ENCODE measurements around the gene GNB1L.

Gene GNB1L

DNA sequence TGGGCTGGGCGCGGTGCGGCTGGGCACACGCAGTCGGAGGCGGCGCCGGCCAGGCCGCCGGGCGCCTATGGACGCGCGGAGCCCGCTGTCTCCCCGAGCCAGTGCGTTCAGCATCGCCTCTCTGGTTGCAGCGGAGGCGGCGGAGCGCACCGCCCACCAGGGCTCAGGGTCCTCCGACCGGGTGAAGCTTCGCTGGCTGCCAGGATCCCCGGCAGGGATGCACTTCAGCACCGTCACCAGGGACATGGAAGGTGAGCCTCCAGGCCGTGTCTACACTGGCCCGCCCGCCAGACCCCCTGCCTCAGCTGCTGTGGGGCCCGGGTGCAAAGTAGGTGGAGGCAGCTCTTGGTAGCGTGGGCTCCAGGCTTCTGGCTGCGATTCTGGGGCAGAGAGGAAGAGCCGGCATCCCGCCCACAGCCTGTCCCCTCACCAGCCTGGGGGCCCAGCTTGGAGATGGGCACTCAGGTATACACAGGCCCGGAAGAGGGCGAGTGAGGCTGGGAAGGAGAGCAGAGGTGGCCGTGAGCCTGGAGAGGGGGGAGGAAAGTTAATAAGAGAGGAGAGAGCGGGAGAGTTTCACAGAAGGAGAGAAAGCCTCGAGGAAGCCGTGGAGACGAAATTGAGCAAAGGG lies 95.1 kb downstream of the GNB1L start:
- no peak for DNase-seq

DNA sequence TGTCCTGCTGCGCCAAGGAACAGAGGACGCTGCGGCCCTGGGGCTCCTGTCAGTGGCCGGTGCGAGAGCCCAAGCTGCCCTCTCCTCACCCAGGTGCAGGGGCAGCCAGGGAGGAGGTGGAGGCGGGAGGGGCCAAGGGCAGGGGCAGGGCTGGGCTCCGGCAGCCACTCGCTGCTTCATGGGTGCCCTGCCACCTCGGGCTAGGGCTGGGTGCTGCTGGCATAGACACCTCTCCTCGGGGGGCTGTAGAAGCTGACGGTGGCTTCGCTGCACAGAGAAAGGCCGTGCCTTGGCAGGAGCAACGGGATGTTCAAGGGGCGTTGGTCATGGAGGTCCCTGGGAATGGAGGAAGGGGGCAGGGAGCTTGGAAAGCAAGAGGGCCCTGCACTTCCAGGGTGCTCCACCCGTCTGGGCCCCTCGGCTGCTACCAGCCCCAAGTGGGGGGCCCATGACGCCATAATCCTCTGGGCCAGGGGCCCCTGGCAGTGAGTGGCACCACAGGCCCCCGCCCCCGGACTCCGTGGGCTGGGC lies 95.7 kb downstream of the GNB1L start:
- no peak for DNase-seq

DNA sequence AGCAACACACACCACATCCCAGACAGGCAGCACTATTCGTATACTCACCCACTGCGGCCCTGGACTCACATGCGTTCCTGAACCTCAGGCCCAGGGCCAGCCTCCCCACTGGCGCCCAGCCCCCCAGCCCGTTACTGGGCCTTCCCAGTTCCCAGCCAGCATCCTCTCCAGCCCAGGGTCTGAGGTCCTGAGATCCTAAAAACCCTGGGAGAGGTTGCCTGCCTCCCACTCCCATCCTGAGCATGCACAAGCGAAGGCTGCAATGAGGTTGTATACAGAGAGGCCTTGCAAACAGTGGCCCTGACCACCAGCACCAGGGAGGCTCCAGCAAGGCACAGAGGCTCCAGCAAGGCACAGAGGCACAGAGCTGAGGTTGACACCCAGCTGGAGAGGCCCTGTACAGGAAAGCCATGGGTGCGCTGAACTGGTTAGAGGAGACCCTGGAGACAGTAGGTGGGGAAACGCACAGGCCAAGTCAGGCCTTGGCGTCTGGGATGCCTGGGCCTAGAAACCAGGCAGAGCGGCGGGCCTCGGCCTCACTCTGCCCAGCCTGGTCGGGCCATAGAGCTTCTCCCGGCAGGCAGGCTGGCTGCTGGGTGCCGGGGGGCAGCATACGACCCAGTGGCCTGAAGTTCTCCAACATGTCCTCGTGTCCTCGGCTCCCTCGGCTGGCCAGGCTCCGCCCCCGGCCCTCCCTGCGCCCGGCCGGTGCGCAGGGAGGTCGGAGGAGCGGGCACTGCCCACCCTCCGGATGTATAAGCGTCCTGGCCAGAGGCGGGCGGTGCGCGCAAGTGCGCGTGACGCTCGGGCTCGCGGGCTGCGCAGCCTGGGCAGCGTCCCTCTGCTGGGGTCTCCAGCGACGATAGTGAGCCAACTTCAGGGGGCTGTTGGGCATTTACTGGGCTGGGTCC lies 96.4 kb downstream of the GNB1L start:
- no peak for DNase-seq

DNA sequence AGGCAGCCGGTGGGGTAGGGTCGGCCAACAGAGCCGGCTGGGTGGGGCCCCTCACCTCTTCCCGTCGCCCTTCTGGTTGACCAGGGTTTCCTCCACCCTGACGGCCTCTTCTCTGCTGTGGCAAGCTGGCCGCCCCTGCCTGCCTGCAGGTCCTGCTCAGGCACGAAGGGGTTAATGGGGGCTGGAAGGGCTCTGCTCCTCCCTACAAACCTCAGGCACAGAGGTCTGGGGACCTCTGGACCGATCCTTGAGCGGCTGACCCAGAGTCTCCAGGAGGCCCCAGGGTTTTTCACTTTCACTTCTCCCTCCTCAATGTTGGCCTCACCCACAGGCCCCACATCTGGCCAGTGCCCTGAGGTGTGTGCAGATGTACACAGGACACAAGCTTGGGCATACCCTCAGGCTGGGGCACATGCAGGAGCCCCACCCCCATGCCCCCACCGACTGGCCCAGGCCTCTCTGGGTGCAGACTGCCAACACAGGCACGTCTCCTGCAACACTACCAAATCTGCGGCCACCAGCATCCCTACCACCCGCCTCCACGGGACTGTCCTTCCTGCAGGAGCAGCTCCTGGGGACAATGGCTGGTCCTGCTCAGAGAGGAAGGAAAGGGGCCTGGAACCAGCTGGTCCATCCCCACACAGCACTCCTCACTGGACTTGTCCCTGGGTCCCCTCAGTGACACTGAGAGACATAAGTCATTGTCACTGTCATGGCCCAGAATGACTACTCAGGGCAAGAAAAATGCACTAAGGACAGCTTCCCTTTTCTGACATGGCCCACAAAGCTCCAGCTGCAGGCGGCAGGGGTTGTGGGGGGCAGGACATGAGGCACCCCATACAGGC lies 97.3 kb downstream of the GNB1L start:
- no peak for DNase-seq

DNA sequence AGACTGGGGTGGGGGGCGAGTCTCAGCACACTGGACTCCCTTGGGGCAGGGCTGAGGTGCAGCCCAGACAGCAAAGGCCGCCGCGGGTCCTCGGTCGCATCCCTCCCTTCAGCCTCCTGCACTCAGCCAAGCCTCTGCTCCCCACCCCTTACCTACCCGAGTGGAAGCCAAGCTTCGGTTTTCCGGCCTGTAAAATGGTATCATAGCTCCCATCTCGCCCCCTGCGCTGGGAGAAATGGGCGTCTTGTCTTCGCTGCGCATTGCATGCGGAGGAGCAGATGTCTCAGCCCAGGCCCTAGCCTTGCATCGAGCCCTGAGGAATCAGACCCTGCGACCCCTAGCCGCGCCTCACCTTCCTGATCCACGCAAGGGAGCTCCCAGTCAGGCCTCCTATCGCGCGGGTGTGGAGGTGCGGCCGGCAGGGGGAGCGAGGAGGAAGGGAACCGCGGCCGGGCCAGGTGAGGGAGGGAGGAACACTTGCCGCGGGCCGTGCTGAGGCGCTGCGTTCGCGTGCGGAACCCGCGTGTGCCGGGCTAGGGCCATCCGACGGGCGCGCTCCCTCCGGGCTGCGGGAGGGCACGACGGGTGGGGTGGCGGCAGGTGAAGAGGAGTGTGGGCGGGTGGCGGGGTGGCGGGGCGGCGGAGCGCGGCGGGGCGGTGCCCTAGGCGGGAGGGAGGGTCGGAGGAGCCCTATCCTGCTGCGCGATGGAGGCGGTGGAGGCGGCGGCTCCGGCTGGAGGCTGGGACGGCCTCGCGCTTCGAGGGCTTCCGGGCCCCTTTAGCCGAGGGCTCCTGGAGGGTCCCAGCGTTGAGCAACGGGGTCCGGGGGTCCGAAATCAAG lies 98.2 kb downstream of the GNB1L start:
- DNase-seq: peak; percentile 88

DNA sequence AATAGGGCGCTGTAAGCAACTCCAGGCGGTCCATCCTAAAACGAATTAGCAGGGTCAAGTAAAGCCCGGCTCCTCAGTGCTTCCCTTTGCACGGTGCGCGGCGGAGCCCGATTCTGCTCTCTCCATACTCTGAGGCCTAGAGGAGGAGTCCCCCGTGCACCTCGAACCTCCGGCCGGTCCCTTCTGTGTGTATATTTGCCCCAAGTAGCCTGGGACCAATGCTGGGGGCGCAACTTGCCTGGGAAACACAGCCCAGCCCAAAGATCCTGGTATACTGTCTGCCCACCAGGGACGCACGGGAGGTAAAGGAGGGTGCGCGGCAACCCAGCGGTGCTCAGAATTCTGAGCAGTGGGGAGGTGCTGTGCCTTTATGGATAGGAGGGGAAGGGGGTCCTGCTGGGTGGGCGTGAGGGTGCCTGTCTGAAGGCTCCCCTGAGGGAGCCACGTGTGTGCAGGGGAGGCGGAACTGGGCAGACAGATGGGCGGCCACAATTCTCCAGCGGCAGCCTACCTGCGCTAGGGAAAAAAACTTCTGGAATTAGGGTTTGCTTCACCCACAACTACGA lies 98.9 kb downstream of the GNB1L start:
- DNase-seq: no peak

DNA sequence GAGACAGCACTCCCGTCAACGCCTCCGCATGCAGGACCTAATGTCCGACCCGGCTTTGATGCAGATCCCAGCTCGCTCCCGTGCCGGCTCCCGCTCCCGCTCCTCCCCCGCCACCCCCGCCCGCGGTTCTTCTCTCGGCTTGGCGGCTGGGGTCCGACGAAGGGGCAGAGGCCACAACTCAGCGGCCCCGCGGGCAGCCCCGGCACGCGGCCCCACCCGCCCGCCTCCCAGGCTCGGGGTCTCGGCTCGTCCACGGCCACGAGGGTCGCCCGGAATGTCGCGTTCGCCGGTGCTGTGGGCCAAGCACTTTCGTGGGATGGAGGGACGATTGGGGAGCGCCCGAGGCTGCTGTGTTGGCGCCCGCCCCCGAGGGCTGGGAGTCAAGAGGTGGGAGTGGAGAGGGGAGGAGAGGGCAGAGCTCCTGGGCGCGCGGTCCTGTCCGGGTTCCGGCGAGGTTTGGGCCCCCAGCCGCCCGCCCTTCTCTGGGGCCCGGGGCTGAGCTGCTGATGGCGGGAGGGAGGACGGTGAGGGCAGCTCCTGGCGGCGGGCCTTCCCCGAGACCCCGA lies 99.4 kb downstream of the GNB1L start:
- no peak for DNase-seq

DNA sequence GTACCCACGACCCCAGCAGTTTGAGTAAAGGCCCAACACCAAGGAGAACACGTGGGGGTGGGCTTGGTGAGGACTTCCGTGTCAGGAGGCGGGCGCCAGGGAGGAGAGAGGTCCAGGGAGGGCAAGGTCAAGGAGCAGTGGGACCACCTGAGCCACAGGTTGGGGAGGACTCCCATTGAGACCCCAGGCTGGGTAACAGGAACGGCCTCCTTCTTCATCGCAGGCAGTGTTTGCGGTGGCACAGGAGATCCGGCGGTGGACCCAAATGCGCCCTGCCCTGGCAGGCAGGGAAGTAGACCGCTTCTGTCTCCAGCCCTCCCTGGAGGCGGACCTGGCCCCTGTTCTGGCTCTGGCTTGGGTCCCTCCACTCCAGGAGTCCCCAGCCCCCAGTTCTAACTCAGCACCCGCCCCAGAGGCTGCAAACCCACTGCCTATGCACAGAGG lies 100.0 kb downstream of the GNB1L start:
- DNase-seq: no peak

DNA sequence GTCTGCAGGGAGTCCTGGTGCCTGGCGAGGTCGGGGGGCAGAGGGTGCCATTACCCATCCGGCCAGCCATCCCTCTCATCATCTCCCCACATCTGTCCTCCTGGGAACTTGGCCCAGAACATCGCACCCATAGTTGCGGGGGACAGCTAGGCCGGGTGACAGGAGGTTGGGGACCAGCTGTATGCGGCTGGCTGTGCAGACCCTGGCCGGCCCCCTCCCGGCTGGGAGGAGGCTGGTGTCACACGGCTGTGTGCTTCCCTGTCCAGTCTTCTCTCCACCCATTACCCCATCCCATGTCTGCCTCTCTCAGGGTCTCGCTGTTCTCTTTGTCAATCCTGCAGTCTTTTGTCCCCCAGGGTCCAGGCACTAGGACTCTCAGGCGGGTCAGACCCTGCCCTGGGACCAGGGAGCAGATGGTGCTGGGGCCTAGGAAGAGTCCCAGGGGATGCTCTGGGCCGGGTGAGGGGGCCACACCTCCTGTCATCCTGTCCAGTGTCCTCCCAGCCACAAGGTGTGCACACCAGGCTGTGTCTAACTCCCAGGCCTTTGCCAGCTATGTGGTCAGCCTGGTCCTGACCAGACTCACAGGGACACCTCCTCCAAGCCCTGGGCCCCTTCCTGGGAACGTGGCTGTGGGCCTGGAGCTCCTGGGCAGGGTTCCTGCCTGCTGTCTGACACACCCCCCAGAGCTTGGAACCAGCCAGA lies 100.5 kb downstream of the GNB1L start:
- no peak for DNase-seq

DNA sequence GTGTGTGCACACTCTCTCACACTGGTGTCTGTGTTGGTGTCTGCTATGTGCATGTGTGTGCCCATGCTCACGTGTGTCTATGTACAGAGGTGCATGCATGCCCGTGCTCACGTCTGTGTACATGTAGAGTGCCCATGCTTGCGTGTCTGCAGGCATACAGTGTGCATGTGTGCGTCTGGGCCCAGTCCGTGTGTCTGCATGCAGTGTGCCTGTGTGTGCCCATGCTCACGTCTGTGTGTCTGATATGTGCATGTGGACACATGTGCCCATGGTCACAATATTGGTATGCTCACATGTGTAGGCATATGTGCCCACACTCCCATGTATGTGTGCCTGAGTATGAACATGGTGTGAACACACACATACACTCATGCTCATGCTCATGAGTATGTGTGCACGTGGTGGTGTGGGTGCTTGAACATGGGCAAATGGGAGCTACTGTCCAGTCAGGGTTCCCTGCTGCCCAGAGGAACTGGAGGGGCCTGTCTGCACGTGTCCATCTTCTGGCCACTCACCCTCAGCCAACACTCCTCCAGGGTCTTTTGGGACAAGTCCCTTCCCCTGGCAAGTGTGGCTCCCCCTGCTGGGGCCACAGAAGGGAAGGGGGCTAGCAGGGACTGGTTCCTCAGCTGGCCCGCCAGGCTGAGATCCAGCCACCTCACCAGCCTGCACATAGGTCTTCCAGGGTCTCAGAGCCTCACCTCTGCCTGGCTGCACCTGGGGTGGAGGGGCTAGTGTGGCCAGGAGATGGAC lies 101.4 kb downstream of the GNB1L start:
- no peak for DNase-seq

DNA sequence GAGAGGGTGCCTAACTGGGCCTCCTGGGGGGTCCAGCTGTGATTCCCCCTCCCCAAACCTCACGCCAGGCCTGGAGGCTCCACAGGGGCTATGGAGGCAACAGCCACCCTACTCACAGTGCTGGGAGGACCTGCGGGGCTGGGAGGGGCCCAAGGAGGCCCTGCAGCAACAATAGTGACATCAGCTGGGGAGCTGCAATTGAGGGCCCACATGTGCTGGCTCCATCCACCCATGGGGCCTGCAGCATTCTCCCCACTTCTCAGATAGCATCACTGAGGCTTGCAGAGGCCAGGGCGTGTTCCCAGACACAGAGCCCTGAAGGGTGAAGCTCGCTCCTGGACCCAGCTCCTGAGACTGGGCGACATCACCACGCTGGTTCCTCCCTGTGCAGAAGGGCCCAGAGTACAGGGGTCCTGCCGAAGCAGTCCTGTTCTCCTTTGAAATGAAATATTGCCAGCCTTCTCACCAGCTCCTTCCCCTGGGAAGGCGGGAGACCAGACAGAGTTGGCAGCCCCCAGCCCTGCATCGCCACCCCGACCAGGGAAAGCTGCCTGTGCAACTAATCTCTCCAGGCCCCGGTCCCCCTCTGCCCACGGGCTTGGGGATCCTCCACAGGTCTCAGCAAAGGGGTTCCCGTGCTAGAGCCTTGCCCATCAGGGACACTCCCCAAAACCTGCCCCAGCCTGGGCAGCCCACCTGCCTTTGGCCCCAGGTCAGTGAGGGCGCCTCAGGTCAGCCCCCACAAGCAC lies 103.0 kb downstream of the GNB1L start:
- DNase-seq: no peak

DNA sequence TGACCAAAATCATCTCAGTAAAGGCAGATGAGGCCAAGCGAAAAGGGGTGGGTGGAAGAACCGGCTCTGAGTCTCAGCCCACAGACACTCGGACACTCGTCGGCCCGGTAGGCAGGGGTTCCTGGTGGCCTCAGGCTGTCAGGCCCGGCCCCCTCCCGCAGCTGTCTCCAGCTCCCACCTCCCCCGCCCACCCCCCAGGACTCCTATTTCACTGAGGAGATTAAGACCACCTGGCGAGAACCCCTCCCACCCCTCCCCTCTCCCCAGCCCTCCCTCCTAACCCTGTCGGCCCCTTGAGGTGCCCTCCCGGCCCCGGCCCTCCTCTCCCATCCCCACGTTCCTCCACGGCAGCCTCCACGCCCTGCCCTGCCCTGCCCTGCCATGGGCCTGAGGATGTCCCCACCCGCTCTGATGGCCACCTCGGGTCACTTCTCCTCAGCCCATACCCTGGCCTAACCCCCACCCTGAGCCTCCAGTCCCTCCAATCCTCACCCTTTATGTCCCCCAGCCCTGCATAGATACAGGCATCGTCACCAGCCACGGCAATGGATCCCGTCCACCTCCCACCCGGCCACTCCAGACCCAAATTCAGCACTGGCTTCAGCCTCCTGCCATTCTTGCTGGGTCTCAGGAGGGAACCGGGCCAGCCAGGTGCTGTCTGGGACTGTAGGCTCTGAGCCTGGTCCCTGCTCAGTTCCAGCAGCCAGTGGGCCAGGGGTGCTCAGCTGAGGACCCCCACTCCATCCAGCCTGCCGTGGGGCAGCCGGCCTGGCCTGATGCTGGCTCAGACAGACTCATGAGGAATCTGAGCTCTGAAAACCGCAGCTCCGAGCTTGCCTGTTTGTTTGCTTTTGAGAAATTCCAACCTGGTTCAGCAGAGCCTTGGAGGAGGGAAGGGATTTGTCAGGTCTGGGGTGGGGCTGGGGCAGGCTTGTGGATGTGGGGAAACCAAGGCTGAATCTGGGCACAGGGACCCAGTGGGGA lies 103.9 kb downstream of the GNB1L start:
- no peak for DNase-seq

DNA sequence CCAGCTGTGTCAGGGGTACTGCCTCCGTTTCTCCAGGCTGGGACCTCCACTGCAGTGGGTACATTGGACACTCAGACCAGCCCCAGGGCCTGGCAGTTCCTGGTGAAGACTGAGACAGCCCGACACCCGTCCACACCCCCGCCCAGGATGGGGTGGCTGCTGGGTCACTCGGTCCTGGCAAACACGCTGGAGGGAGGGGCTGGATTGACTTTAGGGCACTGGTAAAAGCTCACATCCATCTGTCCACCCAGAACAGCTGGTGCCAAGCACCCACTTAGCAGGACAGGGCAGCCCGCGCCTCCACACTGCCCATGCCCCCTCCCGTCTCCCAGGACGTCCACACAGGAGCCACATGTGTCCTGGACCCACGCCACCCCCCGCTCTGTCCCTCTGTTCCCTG lies 104.8 kb downstream of the GNB1L start:
- no peak for DNase-seq

DNA sequence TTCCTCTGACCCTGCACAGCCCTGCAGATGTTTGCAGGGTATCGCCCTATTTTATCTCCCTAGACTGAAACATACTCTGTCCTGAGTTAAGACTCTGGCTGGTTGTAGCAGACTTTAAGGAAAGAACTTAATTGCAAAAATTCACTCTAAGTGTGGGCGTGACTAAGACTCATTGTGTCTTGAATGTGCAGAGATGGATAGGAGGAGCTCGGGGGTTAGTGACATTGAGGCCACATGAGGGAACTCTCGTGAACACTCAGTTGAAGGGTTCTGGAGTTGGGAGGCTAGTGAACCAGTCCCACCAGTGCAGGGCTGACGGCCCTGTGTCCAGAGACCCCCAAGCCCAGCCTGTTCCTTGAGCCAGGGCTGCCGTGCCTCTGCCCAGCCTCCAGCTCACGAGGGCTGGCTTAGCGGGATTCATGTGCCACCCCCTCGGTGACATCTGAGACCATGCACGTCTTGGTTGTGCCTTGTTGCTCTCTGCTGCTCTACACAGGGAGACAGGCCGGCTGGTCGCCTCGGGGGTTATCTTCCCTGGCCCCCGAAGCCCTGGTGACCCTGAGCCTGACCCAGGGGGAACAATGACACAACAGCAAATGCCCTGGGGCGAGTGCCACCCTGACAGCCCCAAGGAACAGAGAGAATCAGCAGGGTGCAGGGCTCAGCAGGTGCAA lies 105.5 kb downstream of the GNB1L start:
- no peak for DNase-seq

DNA sequence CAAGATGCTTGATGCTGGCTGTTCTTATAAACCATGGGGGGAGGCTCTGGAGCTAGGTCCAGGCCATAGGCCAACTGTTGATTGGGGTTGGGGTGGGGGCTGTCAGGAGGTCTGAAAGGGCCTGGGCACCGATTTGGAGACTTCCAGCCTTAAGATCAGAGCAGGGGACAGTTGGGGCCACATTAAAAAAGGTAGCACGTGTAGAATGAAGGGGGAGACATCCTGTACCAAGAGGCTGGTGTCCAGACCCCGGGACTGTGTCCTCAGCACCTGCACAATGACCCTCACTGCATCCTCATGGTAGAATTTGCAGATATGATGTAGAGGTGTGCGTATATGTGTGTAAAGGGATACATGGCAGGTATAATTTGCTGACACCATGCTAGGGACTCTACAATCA lies 106.5 kb downstream of the GNB1L start:
- DNase-seq: no peak

DNA sequence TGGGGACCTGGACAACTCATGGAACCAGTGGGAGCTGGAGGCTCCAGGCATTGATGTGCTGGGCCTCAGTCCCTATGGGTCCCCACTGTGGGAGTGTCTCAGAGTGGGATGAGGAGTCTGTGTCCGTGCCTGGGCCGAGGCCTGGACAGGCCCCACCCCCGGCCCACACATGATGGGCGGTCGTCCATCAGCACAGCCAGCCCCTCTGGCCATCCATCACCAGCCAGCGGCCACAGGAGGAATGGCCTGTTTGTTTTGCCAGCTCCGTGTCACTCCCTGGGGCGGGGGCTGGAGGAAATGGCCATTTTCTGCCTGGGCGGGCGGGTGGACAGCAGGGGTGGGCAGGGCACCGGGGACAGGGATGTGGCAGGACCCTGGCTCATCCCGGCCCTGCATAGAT lies 107.1 kb downstream of the GNB1L start:
- DNase-seq: no peak

DNA sequence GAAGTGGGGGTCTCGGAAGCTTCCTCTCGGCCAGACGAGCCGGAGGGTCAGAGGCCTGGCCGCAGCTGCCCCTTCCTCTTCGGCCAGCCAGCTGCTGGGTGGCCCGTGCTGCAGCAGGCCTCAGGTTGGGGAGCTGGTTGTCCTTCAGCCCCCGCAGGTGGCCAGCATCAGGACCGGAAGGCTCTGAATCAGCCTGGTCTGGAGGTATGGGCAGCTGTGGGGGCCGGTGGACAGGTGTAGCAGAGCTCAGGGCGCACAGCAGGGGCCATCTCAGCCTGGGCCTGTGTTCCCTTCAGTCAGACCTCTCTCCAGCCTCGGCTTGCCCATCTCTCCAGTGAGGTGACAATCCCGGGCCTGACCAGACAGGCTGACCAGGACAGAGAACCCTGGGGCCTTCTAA lies 107.9 kb downstream of the GNB1L start:
- no peak for DNase-seq

Data from activated effector memory CD4-positive, alpha-beta T cell treated with anti-CD3 and anti-CD28 coated beads, Interleukin-2, amount 50 U/mL, for 16 hours (primary cell).